IPS DF 6.9 (cell line): ENCODE measurements around the gene TRAF3.

Experiments
- DNase-seq: peaks from one replicate; pipeline ENCODE4 v3.0.0-alpha.2; 2013; ENCODE audit warnings: low read depth, low spot score
- H3K27ac ChIP-seq: one replicate; pipeline ENCODE4 v1.5.1; 2013; ENCODE audit warnings: low read length, control low read depth
- H3K27me3 ChIP-seq: 2 replicates; pipeline ENCODE4 v1.6.1; 2013; ENCODE audit warnings: mild to moderate bottlenecking, low read length; ENCODE audit not compliant: control insufficient read depth, insufficient read depth
- H3K36me3 ChIP-seq: 2 replicates; pipeline ENCODE4 v1.6.1; 2013; ENCODE audit warnings: low read length; ENCODE audit not compliant: control insufficient read depth, insufficient read depth
- H3K4me1 ChIP-seq: 2 replicates; pipeline ENCODE4 v1.6.1; 2013; ENCODE audit warnings: low read length; ENCODE audit not compliant: control insufficient read depth, insufficient read depth
- H3K4me3 ChIP-seq: 2 replicates; pipeline ENCODE4 v1.5.1; 2013; ENCODE audit warnings: mild to moderate bottlenecking, low read length
- H3K9me3 ChIP-seq: 2 replicates; pipeline ENCODE4 v1.6.1; 2013; ENCODE audit warnings: low read length, inconsistent platforms; ENCODE audit not compliant: control insufficient read depth, insufficient read depth
- WGBS: extraction: QIAGEN DNeasy Blood & Tissue Kit; methylation state at CpG from one replicate; pipeline ENCODE4 v1.1.7; 2013; ENCODE audit warnings: mixed read lengths, missing lambda C conversion rate; ENCODE audit not compliant: insufficient read length, insufficient coverage; 5-methylcytosine and 5-hydroxymethylcytosine counted together

TRAF3 gene

GRCh38 chr14:102768223-102769048, 8.8 kb upstream of the TRAF3 start:
- peaks cover 4% of the 10 kb centered on the region for H3K4me1 ChIP-seq
- WGBS, result no CpG with 5 or more reads among the region's 19 CpGs
- no peaks in the 10 kb centered on the region for H3K27me3 ChIP-seq
- no peaks in the 10 kb centered on the region for H3K9me3 ChIP-seq
- no peak overlapping the region for H3K27ac ChIP-seq
- DNase-seq, result no peak
- H3K36me3 ChIP-seq, result no peaks in the 10 kb centered on the region
- H3K4me3 ChIP-seq, result no peak overlapping the region

GRCh38 chr14:102769049-102769327, 8.3 kb upstream of the TRAF3 start:
- Histone ChIP-seq H3K9me3 (no peaks in the 10 kb centered on the region), H3K27me3 (no peaks in the 10 kb centered on the region), H3K36me3 (no peaks in the 10 kb centered on the region), H3K4me3 (no peak overlapping the region), H3K27ac (no peak overlapping the region), H3K4me1 (peaks cover 4% of the 10 kb centered on the region)
- no peak for DNase-seq
- no CpG with 5 or more reads among the region's 4 CpGs for WGBS

GRCh38 chr14:102770147-102771123, 6.8 kb upstream of the TRAF3 start:
- no peak overlapping the region for H3K4me3 ChIP-seq
- peaks cover 4% of the 10 kb centered on the region for H3K4me1 ChIP-seq
- no peaks in the 10 kb centered on the region for H3K27me3 ChIP-seq
- no peaks in the 10 kb centered on the region for H3K9me3 ChIP-seq
- no peak overlapping the region for H3K27ac ChIP-seq
- no peak for DNase-seq
- WGBS, result no CpG with 5 or more reads among the region's 32 CpGs
- H3K36me3 ChIP-seq, result no peaks in the 10 kb centered on the region

DNA sequence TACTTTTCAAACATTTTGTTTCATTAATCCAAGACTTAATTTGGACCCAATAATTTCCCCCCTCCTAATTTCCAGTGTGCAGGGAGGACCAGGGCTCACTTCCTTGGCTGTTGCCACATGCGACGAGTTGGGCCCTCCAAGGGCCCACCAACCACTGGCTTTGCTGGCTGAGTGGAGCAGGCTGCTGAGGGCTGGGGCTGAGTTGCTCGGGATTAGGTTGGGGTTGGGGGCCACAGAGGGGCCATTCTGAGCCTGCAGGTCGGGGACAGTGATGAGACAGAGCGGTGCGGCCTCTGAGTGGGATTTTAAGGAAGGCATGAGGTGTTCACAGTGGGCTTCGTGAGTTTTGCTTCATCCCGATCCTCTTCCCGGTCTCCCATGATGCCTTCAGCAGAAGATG, 6.1 kb upstream of the TRAF3 start:
- no CpG with 5 or more reads among the region's 9 CpGs for WGBS
- peaks cover 4% of the 10 kb centered on the region for H3K4me1 ChIP-seq
- no peak overlapping the region for H3K27ac ChIP-seq
- H3K9me3 ChIP-seq, result no peaks in the 10 kb centered on the region
- H3K4me3 ChIP-seq, result no peak overlapping the region
- DNase-seq, result no peak
- H3K36me3 ChIP-seq, result no peaks in the 10 kb centered on the region
- H3K27me3 ChIP-seq, result no peaks in the 10 kb centered on the region

DNA sequence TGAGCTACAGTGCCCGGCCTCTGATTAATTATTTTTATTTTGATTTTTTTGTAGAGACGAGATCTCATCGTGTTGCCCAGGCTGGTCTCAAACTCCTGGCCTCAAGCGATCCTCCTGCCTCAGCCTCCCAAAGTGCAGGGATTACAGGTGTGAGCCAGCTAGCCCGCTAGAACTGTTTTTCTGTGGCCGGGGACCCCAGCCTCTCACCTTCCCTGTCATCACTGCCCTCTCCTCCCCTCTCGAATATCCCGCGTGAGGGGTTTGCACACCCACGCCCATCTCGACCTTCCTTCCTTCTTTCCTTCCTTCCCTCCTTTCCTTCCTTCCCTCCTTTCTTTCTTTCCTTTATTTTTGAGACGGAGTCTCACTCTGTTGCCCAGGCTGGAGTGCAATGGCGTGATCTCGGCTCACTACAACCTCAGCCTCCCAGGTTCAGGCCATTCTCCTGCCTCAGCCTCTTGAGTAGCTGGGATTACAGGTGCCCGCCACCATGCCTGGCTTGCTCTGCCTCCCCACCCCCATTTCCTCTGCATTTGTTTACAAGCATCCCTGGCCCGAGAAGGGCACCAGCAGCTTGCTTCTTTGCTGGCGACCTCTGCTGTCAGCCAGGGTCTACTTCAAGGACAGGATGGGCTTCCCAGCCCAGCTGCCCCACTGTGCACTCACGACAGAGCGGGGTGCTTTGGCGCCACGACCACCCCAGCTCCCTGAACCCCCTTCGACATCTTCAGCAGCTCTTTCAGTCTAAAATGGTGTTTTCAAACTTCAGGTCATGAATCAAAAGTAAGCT, 4.3 kb upstream of the TRAF3 start:
- H3K4me3 ChIP-seq, result no peak overlapping the region
- peaks cover 6% of the 10 kb centered on the region for H3K4me1 ChIP-seq
- DNase-seq, result no peak
- no peaks in the 10 kb centered on the region for H3K27me3 ChIP-seq
- H3K9me3 ChIP-seq, result no peaks in the 10 kb centered on the region
- no peaks in the 10 kb centered on the region for H3K36me3 ChIP-seq
- no peak overlapping the region for H3K27ac ChIP-seq
- WGBS, result no CpG with 5 or more reads among the region's 22 CpGs

DNA sequence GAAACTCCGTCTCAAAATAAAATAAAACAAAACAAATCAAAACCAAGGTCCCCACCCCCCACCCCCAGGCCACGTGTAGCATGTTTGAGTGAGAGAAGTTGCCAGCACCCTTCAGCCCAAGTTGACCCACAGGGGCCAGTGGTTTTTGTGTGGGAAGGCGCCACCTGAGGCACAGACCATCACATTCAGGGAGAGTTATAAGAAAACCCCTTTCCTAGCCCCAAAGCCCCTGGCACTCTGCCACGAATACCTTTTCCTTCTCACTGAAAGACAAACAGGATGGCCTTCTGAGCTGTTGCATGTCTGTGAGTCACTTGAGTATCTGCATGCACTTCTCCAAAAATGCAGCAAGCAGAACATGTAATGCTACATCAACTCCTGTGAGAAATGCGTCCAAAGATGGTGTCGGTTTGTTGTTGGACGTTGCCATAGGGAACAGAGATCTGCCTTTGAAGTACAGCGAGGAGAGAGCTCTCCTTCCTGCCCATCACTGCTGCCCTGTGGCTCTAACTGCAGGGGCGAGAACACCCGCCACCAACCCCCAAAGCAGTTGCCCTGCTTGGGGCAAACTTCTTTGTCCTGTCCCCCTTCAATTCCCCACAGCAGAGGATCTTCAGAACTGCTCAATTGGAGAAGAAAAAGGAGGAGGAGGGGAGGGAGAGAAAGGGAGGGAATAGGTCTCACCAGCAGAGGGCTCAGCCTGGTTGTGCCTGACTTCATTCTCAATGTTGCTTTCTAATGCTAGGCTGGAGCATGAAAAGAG, 2.7 kb upstream of the TRAF3 start:
- Histone ChIP-seq H3K4me1 (peaks cover 8% of the 10 kb centered on the region), H3K36me3 (no peaks in the 10 kb centered on the region), H3K9me3 (no peaks in the 10 kb centered on the region), H3K27ac (no peak overlapping the region), H3K4me3 (no peak overlapping the region), H3K27me3 (peaks cover 8% of the 10 kb centered on the region)
- no CpG with 5 or more reads among the region's 10 CpGs for whole genome bisulfite sequencing
- DNase-seq, result peak; percentile 73

DNA sequence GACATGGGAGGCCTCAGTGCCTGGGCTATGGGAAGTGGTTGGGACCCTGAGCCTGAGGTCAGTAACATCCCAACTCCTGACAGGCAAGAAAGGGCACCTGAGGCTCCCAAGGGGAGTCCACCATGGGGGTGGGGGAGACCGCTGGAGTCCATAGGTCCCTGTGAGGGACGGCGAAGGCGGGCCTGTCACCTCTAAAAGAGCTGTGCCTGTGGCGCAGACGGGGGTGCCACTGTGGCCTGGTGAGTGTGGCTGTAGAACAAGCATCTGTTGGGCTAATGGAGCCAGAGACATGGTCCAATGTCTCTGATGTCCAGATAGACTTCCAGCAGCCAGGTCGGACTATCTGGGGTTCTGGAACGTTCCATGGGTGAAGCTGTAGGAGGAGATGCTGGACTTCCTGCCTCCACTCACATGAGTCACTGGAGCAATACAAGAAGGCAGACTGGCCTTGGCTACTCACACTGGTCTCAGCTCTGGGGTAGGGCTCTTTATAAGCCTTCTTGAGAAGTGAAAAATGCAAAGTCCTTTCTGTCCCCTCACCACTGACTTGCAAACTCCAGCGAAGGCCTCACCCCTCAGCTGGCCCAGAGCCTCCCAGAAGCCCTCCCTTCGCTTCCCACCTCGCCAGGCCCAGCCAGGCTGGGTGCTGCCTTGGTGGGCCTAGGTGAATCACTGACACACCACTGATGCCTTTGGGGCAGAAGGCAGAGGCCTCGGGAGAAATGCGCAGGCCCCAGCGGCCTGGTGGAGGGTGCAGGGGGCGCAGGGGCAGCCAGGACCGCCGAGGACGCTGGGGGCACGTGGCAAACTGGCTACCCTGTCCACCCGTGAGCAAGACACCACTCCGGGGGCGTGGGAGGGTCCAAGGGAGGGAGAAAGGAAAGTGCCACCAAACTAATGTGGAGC, 1.1 kb upstream of the TRAF3 start:
- H3K4me3 ChIP-seq, result no peak overlapping the region; the same call in 1 of the 2 replicates
- H3K27me3 ChIP-seq, result peaks cover 8% of the 10 kb centered on the region
- H3K9me3 ChIP-seq, result no peaks in the 10 kb centered on the region
- no peak overlapping the region for H3K27ac ChIP-seq
- H3K36me3 ChIP-seq, result no peaks in the 10 kb centered on the region
- no CpG with 5 or more reads among the region's 22 CpGs for WGBS
- DNase-seq, result no peak
- peaks cover 4% of the 10 kb centered on the region for H3K4me1 ChIP-seq

GRCh38 chr14:102777711-102778337, 575 bp downstream of the TRAF3 start:
- DNase-seq, result no peak
- no CpG with 5 or more reads among the region's 98 CpGs for WGBS
- no peaks in the 10 kb centered on the region for H3K9me3 ChIP-seq
- peak overlapping the region; percentile 72 for H3K4me3 ChIP-seq
- H3K27ac ChIP-seq, result no peak overlapping the region
- peaks cover 4% of the 10 kb centered on the region for H3K4me1 ChIP-seq
- H3K27me3 ChIP-seq, result peaks cover 8% of the 10 kb centered on the region
- no peaks in the 10 kb centered on the region for H3K36me3 ChIP-seq
